ENCODE data around the gene CRACR2A. TPM values are rescaled to one million over a fixed set of nuclear protein-coding genes. Genes with fewer than 3 reads are reported as not detected.

Gene CRACR2A
- total RNA-seq, 2 donors from 2014 or later: 50.3 to 54.8 TPM

DNA sequence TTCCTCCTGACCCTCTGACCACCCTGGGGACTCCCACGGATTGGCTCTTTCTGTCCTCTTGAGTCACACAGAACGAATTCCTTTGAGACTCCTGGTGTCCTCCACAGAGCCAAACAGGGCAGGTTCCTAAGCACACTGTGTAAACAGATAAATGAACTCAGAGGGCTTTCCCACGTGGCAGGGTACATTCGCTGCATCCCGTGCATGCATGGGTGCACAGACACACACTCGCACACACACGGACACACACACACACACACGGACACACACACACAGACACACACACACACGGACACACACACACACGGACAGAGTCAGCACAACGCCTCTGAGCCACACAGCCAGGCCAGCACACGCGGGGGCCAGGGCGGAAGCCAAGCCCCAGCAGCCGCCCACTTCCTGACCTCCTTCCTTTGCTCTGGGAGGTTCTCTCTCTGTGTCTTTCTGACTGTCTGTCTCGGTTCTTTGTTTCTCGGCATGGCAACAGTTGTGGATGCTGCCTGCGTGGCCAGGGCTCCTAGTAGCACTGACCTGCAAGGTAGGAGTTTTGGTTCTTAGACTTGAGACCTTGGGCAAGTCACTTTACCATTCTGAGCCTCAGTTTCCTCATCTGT lies 706 bp downstream of the CRACR2A start:
- intact Hi-C loops (cut with DNase I): no loop called here
- Histone ChIP-seq H3K9ac (ENCODE audit: low read depth in 2 of 2, low read length in 2 of 2) (peak overlapping the region; percentile 73 to 83), H3K9me3 (no peaks in the 10 kb centered on the region)

DNA sequence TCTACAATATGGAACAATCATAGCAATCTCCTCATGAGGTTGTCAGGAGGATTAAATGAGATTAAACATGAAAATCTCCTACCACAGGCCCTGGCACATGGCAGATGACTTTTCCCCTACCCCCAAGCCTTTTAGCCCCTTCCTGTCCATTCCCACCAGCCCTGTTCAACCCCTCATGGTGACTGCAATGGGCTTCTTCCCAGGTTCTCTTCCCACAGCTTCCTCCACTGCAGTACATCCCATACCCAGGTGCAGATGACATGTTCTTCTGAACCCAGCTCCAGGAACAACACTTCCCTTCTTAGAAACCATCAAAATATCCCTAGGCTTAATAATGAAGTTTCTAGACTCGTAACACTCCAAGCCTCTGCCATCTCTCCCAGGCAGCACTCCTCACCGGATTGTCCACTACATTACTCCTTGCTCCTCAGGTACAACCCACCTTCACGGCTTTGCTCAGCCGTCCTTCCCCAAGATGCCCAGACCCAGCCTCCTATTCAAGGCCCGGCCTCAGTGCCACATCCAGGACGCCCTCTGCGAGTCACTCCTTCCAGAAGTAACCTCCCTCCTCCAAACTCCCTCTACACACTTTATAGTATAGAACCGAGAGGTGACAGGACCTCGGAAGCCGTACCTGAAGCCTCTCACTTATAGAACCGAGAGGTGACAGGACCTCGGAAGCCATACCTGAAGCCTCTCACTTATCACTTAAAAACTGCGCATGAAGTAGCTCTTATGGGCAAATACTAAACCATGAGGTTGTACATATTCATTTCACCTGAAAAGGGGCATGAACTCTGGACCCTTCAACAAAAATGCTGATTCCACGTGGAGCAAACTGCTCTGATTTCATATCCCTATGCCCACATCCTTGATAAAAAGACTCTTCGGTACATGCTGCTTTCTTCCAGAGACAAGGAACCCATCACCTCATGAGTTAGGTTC lies 1.5 kb downstream of the CRACR2A start:
- Histone ChIP-seq H3K4me3 (peak overlapping the region; percentile 63), H3K36me3 (no peaks in the 10 kb centered on the region), H3K27ac (no peak overlapping the region), H3K4me1 (peaks cover 4% of the 10 kb centered on the region), H3K9me3 (no peaks in the 10 kb centered on the region), H3K27me3 (no peaks in the 10 kb centered on the region), H3K9ac (ENCODE audit: low read depth in 2 of 2, low read length in 2 of 2) (peak overlapping the region in 1 of 2 donors; percentile 83)
- TF ChIP-seq, protein P1, sequence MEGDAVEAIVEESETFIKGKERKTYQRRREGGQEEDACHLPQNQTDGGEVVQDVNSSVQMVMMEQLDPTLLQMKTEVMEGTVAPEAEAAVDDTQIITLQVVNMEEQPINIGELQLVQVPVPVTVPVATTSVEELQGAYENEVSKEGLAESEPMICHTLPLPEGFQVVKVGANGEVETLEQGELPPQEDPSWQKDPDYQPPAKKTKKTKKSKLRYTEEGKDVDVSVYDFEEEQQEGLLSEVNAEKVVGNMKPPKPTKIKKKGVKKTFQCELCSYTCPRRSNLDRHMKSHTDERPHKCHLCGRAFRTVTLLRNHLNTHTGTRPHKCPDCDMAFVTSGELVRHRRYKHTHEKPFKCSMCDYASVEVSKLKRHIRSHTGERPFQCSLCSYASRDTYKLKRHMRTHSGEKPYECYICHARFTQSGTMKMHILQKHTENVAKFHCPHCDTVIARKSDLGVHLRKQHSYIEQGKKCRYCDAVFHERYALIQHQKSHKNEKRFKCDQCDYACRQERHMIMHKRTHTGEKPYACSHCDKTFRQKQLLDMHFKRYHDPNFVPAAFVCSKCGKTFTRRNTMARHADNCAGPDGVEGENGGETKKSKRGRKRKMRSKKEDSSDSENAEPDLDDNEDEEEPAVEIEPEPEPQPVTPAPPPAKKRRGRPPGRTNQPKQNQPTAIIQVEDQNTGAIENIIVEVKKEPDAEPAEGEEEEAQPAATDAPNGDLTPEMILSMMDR (IDR thresholded peaks at IDR 0.05): no peak
- intact Hi-C loops (cut with DNase I): no loop called here
- no peak for DNase-seq

More for the DNA sequence above, 706 bp downstream of the CRACR2A start:
- Histone ChIP-seq H3K4me3 (peak overlapping the region; percentile 63), H3K27me3 (no peaks in the 10 kb centered on the region), H3K4me1 (peaks cover 4% of the 10 kb centered on the region), H3K36me3 (no peaks in the 10 kb centered on the region), H3K27ac (peak overlapping the region; percentile 77)
- DNase-seq: peak; percentile 73
- TF ChIP-seq, protein P1 (IDR thresholded peaks at IDR 0.05): no peak

DNA sequence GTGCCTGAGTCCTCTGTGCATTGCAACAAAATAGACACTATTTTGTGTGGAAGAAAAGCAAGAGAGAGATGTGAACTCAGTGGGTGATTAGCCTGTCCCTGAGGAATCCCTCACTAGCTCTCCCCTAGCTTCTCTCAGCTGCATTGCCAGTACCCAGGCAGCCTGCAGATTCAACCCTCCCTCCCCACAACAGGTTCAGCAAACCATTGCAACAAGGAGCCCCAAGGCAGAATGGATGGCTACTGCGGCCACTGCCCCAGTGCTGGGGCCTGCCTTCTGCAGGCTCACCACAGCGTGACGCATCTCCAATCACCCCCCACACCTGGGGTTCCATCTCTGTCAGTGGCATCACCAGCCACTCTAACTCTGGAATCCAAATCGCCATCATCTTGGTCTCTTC lies 2.3 kb downstream of the CRACR2A start:
- intact Hi-C loops (cut with DNase I): no loop called here

DNA sequence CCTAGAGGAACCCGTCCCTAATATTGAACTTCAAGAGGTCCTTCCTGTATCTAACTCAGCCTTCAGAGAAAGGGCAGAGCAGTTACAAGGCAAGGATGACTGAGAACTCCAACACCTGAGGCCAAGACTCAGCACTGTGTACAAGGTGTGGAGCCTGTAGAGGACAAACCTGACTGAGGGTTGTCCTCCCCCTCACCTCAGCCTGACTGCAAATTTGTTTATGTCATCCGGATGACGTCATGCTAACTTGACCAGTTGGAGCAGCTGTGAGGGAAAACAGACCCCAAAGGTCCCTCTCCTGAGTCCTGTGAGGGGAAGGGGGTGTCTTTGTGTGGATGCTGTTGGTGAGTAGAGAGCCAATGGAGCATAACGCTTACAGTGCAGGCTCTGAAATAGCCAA lies 4.3 kb downstream of the CRACR2A start:
- H3K9me3 ChIP-seq: no peaks in the 10 kb centered on the region
- peak overlapping the region; percentile 49 for H3K27ac ChIP-seq
- TF ChIP-seq, protein P1 (IDR thresholded peaks at IDR 0.05): no peak
- H3K27me3 ChIP-seq: no peaks in the 10 kb centered on the region
- intact Hi-C loops (cut with DNase I): no loop called here
- no peak for DNase-seq
- no peak overlapping the region for H3K9ac ChIP-seq (ENCODE audit: low read depth in 2 of 2, low read length in 2 of 2)
- no peaks in the 10 kb centered on the region for H3K36me3 ChIP-seq
- H3K4me3 ChIP-seq: no peak overlapping the region
- H3K4me1 ChIP-seq: peaks cover 4% of the 10 kb centered on the region

More for the DNA sequence above, 2.3 kb downstream of the CRACR2A start:
- H3K27me3 ChIP-seq: no peaks in the 10 kb centered on the region
- H3K27ac ChIP-seq: no peak overlapping the region
- H3K4me3 ChIP-seq: no peak overlapping the region
- H3K4me1 ChIP-seq: peaks cover 4% of the 10 kb centered on the region
- H3K9ac ChIP-seq (ENCODE audit: low read depth in 2 of 2, low read length in 2 of 2): no peak overlapping the region
- H3K36me3 ChIP-seq: no peaks in the 10 kb centered on the region
- no peak for DNase-seq
- H3K9me3 ChIP-seq: no peaks in the 10 kb centered on the region
- TF ChIP-seq, protein P1 (IDR thresholded peaks at IDR 0.05): no peak

DNA sequence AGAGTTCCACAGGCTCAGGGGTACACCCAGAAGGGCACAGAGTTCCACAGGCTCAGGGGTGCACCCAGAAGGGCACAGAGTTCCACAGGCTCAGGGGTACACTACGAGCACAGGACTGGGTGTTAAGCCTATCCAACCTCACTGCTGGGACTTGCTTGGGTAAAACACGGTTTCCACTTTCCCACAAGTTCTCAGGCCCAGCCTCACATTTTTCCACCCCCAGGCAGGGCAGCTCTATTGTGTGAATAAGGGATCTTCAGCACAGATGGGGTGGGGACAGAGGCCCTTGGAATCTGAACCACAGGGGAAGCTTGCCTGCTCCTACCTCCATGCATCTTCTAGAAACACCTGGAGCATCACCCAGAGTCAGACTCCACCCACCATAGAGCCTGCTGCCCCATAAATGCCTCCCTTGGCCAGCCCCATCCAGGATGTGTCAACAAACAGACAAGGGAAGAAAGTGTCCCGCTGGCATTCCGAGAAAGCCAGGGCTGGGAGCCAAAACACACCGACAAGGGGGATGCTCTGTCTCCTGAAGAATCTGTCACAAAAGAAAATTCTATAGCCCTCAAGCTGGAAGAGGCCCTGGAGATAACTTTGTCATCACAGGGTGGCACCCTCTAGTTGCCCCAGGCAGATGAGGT lies 4.8 kb downstream of the CRACR2A start:
- Histone ChIP-seq H3K4me1 (peaks cover 4% of the 10 kb centered on the region), H3K4me3 (no peak overlapping the region), H3K27me3 (no peaks in the 10 kb centered on the region), H3K9me3 (no peaks in the 10 kb centered on the region), H3K27ac (peak overlapping the region; percentile 49), H3K36me3 (no peaks in the 10 kb centered on the region), H3K9ac (ENCODE audit: low read depth in 2 of 2, low read length in 2 of 2) (no peak overlapping the region)
- DNase-seq: peak; percentile 88
- TF ChIP-seq, protein P1 (IDR thresholded peaks at IDR 0.05): no peak
- intact Hi-C loops (cut with DNase I): no loop called here

Data from colonic mucosa (tissue), 4 donors.